HG02759 (cell line): ENCODE measurements around the gene APMAP.

Experiments
- ATAC-seq: cut with Tn5 transposase; IDR thresholded peaks from one replicate; pipeline ENCODE4 v1.9.1; 2021; ENCODE audit warnings: mild to moderate bottlenecking, moderate library complexity; ENCODE audit not compliant: unreplicated experiment

The APMAP gene

GRCh38 chr20:25025091-25025861 is 32.7 kb upstream of the APMAP start:
- ATAC-seq, result no peak

- ATAC-seq, result no peak
Observed at GRCh38 chr20:25024171-25024570, 31.6 kb upstream of the APMAP start.

GRCh38 chr20:25023356-25023755 is 30.8 kb upstream of the APMAP start:
- no peak for ATAC-seq

- ATAC-seq, result no peak
Observed at GRCh38 chr20:25022680-25023079, 30.1 kb upstream of the APMAP start.

- ATAC-seq, result no peak
Observed at GRCh38 chr20:25021336-25021735, 28.8 kb upstream of the APMAP start.

GRCh38 chr20:25020901-25021301 is 28.4 kb upstream of the APMAP start:
- no peak for ATAC-seq

GRCh38 chr20:25020345-25020744 is 27.8 kb upstream of the APMAP start:
- no peak for ATAC-seq

GRCh38 chr20:25019381-25020155 is 27.0 kb upstream of the APMAP start:
- ATAC-seq, result no peak

GRCh38 chr20:25018841-25019240 is 26.3 kb upstream of the APMAP start:
- ATAC-seq, result no peak

GRCh38 chr20:25018425-25018824 is 25.9 kb upstream of the APMAP start:
- ATAC-seq, result no peak

- ATAC-seq, result no peak
Observed at GRCh38 chr20:25017257-25017803, 24.8 kb upstream of the APMAP start.

- ATAC-seq, result no peak
Observed at GRCh38 chr20:25016471-25016870, 23.9 kb upstream of the APMAP start.

- ATAC-seq, result no peak
Observed at GRCh38 chr20:25015986-25016385, 23.4 kb upstream of the APMAP start.

GRCh38 chr20:25014816-25015215 is 22.3 kb upstream of the APMAP start:
- no peak for ATAC-seq

- no peak for ATAC-seq
Observed at GRCh38 chr20:25013478-25014380, 21.2 kb upstream of the APMAP start.

GRCh38 chr20:25012616-25013189 is 20.2 kb upstream of the APMAP start:
- ATAC-seq, result no peak

GRCh38 chr20:25011831-25012241 is 19.3 kb upstream of the APMAP start:
- ATAC-seq, result no peak

- no peak for ATAC-seq
Observed at GRCh38 chr20:25011261-25011660, 18.7 kb upstream of the APMAP start.

GRCh38 chr20:25009218-25010145 is 16.9 kb upstream of the APMAP start:
- no peak for ATAC-seq
